ENCODE measurements around the gene MSI2.

MSI2 gene

GRCh38 chr17:57257195-57257894 is 1.0 kb downstream of the MSI2 start:
- no peak for ATAC-seq
- no peak for TF ChIP-seq CSDC2 (CRISPR knock-in tag; IDR thresholded peaks at IDR 0.05)
- no peak for TF ChIP-seq ZNF8 (CRISPR knock-in tag; IDR thresholded peaks at IDR 0.05)

- ATAC-seq = peak; percentile 25
- TF ChIP-seq OSR1 (CRISPR knock-in tag; IDR thresholded peaks at IDR 0.05) (no peak), ZNF70 (CRISPR knock-in tag; IDR thresholded peaks at IDR 0.05) (no peak), TOX (CRISPR knock-in tag; IDR thresholded peaks at IDR 0.05; ENCODE audit: borderline replicate concordance) (no peak), RARB (CRISPR knock-in tag; IDR thresholded peaks at IDR 0.05) (no peak), ZNF565 (CRISPR knock-in tag; conservative IDR thresholded peaks at IDR 0.05; ENCODE audit: low read depth) (no peak), BACH2 (CRISPR knock-in tag; IDR thresholded peaks at IDR 0.05; ENCODE audit: borderline replicate concordance) (no peak), TCF4 (CRISPR knock-in tag; IDR thresholded peaks at IDR 0.05; ENCODE audit: borderline replicate concordance) (no peak), CSDC2 (CRISPR knock-in tag; IDR thresholded peaks at IDR 0.05) (no peak), GLIS3 (CRISPR knock-in tag; IDR thresholded peaks at IDR 0.05) (no peak), PPARA (CRISPR knock-in tag; IDR thresholded peaks at IDR 0.05; ENCODE audit: borderline replicate concordance) (no peak), SNAI2 (CRISPR knock-in tag; IDR thresholded peaks at IDR 0.05) (no peak)
- TF ChIP-seq, protein P1, sequence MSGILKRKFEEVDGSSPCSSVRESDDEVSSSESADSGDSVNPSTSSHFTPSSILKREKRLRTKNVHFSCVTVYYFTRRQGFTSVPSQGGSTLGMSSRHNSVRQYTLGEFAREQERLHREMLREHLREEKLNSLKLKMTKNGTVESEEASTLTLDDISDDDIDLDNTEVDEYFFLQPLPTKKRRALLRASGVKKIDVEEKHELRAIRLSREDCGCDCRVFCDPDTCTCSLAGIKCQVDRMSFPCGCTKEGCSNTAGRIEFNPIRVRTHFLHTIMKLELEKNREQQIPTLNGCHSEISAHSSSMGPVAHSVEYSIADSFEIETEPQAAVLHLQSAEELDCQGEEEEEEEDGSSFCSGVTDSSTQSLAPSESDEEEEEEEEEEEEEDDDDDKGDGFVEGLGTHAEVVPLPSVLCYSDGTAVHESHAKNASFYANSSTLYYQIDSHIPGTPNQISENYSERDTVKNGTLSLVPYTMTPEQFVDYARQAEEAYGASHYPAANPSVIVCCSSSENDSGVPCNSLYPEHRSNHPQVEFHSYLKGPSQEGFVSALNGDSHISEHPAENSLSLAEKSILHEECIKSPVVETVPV (CRISPR knock-in tag; IDR thresholded peaks at IDR 0.05) = no peak
- TF ChIP-seq, protein P2, sequence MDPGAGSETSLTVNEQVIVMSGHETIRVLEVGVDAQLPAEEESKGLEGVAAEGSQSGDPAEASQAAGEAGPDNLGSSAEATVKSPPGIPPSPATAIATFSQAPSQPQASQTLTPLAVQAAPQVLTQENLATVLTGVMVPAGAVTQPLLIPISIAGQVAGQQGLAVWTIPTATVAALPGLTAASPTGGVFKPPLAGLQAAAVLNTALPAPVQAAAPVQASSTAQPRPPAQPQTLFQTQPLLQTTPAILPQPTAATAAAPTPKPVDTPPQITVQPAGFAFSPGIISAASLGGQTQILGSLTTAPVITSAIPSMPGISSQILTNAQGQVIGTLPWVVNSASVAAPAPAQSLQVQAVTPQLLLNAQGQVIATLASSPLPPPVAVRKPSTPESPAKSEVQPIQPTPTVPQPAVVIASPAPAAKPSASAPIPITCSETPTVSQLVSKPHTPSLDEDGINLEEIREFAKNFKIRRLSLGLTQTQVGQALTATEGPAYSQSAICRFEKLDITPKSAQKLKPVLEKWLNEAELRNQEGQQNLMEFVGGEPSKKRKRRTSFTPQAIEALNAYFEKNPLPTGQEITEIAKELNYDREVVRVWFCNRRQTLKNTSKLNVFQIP (CRISPR knock-in tag; IDR thresholded peaks at IDR 0.05; ENCODE audit: borderline replicate concordance, low read depth) = no peak
- TF ChIP-seq, protein P3, sequence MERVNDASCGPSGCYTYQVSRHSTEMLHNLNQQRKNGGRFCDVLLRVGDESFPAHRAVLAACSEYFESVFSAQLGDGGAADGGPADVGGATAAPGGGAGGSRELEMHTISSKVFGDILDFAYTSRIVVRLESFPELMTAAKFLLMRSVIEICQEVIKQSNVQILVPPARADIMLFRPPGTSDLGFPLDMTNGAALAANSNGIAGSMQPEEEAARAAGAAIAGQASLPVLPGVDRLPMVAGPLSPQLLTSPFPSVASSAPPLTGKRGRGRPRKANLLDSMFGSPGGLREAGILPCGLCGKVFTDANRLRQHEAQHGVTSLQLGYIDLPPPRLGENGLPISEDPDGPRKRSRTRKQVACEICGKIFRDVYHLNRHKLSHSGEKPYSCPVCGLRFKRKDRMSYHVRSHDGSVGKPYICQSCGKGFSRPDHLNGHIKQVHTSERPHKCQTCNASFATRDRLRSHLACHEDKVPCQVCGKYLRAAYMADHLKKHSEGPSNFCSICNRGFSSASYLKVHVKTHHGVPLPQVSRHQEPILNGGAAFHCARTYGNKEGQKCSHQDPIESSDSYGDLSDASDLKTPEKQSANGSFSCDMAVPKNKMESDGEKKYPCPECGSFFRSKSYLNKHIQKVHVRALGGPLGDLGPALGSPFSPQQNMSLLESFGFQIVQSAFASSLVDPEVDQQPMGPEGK (CRISPR knock-in tag; IDR thresholded peaks at IDR 0.05; ENCODE audit: borderline replicate concordance) = no peak
- TF ChIP-seq, protein P4, sequence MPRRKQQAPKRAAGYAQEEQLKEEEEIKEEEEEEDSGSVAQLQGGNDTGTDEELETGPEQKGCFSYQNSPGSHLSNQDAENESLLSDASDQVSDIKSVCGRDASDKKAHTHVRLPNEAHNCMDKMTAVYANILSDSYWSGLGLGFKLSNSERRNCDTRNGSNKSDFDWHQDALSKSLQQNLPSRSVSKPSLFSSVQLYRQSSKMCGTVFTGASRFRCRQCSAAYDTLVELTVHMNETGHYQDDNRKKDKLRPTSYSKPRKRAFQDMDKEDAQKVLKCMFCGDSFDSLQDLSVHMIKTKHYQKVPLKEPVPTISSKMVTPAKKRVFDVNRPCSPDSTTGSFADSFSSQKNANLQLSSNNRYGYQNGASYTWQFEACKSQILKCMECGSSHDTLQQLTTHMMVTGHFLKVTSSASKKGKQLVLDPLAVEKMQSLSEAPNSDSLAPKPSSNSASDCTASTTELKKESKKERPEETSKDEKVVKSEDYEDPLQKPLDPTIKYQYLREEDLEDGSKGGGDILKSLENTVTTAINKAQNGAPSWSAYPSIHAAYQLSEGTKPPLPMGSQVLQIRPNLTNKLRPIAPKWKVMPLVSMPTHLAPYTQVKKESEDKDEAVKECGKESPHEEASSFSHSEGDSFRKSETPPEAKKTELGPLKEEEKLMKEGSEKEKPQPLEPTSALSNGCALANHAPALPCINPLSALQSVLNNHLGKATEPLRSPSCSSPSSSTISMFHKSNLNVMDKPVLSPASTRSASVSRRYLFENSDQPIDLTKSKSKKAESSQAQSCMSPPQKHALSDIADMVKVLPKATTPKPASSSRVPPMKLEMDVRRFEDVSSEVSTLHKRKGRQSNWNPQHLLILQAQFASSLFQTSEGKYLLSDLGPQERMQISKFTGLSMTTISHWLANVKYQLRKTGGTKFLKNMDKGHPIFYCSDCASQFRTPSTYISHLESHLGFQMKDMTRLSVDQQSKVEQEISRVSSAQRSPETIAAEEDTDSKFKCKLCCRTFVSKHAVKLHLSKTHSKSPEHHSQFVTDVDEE (CRISPR knock-in tag; IDR thresholded peaks at IDR 0.05) = no peak
These were observed 1.9 kb downstream of the MSI2 start for GRCh38 chr17:57257895-57258851.

DNA sequence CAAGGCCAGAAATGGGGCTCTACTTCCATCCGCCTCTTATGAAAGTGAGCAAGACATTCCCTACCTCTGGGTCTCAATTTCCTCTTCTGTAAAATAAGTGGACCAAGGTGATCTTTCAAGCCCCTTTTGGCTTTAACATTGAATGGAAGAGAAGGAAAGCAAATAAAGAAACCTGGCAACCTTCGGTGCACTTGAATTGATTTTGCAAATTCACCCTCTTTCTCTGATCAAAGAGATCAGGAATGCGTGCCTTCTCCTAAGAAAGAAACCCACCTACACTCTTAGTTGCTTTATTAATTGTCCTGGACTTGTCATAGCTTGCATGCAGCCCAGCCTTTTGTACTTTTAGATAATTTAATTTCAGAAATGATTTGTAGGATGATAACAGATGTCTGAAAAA is 3.0 kb downstream of the MSI2 start:
- no peak for ATAC-seq
- TF ChIP-seq ZNF565 (CRISPR knock-in tag; conservative IDR thresholded peaks at IDR 0.05; ENCODE audit: low read depth) = no peak
- TF ChIP-seq PPARA (CRISPR knock-in tag; IDR thresholded peaks at IDR 0.05; ENCODE audit: borderline replicate concordance) = no peak
- no peak for TF ChIP-seq ZC3H10 (CRISPR knock-in tag; IDR thresholded peaks at IDR 0.05)
- no peak for TF ChIP-seq ESRRG (CRISPR knock-in tag; IDR thresholded peaks at IDR 0.05)
- no peak for TF ChIP-seq ZFP3 (CRISPR knock-in tag; IDR thresholded peaks at IDR 0.05)
- no peak for TF ChIP-seq ISL1 (CRISPR knock-in tag; IDR thresholded peaks at IDR 0.05)
- no peak for TF ChIP-seq GLIS3 (CRISPR knock-in tag; IDR thresholded peaks at IDR 0.05)
- no peak for TF ChIP-seq ZNF70 (CRISPR knock-in tag; IDR thresholded peaks at IDR 0.05)
- TF ChIP-seq, protein P4 (CRISPR knock-in tag; IDR thresholded peaks at IDR 0.05) = no peak
- no peak for TF ChIP-seq BACH2 (CRISPR knock-in tag; IDR thresholded peaks at IDR 0.05; ENCODE audit: borderline replicate concordance)
- TF ChIP-seq TCF4 (CRISPR knock-in tag; IDR thresholded peaks at IDR 0.05; ENCODE audit: borderline replicate concordance) = no peak
- no peak for TF ChIP-seq SNAI2 (CRISPR knock-in tag; IDR thresholded peaks at IDR 0.05)
- TF ChIP-seq, protein P3 (CRISPR knock-in tag; IDR thresholded peaks at IDR 0.05; ENCODE audit: borderline replicate concordance) = no peak
- TF ChIP-seq TOX (CRISPR knock-in tag; IDR thresholded peaks at IDR 0.05; ENCODE audit: borderline replicate concordance) = no peak
- TF ChIP-seq ZNF8 (CRISPR knock-in tag; IDR thresholded peaks at IDR 0.05) = no peak
- no peak for TF ChIP-seq CSDC2 (CRISPR knock-in tag; IDR thresholded peaks at IDR 0.05)
